Kidney epithelial cell (primary cell): Measurements from ENCODE around the gene STOML2. TPM values are rescaled to one million over a fixed set of nuclear protein-coding genes. Genes with fewer than 3 reads are reported as not detected.
A peak's percentile ranks its signal among the peaks of the same experiment; 100 is the strongest.

Experiments used
- DNase-seq: peaks from one replicate; pipeline ENCODE4 v3.0.0-alpha.2; 2010; ENCODE audit warnings: low read depth
- H3K27me3 ChIP-seq: 2 replicates; pipeline ENCODE4 v1.6.0; 2011; ENCODE audit warnings: low read length; ENCODE audit not compliant: control insufficient read depth, insufficient read depth
- H3K36me3 ChIP-seq: 2 replicates; pipeline ENCODE4 v1.5.1; 2011; ENCODE audit warnings: low read length; ENCODE audit not compliant: control insufficient read depth, insufficient read depth
- H3K4me3 ChIP-seq: 2 replicates; pipeline ENCODE4 v1.5.1; 2011; ENCODE audit warnings: low read depth, mild to moderate bottlenecking, control low read depth, low read length
- CTCF ChIP-seq: IDR thresholded peaks from 2 replicates; pipeline ENCODE4 v1.5.1; 2011; ENCODE audit warnings: mild to moderate bottlenecking, moderate library complexity, low read length, control low read depth, inconsistent platforms; ENCODE audit not compliant: insufficient read depth, poor library complexity, severe bottlenecking
- total RNA-seq: library from RNA; depleted of rRNA; stranded (reverse); fragments of >200 nt; gene quantifications from 2 replicates; pipeline ENCODE4 v1.2.3, GENCODE V29; 2015

Gene STOML2
- total RNA-seq, 1 donor from 2014 or later, result 264 TPM

GRCh38 chr9:35054185-35054835 lies 48.6 kb downstream of the STOML2 start:
- TF ChIP-seq CTCF, result no peak
- Histone ChIP-seq H3K27me3 (no peaks in the 10 kb centered on the region), H3K4me3 (no peak overlapping the region), H3K36me3 (peaks cover 3% of the 10 kb centered on the region)
- DNase-seq, result no peak

GRCh38 chr9:35051069-35051967 lies 51.6 kb downstream of the STOML2 start:
- Histone ChIP-seq H3K4me3 (no peak overlapping the region), H3K36me3 (peaks cover 1% of the 10 kb centered on the region), H3K27me3 (no peaks in the 10 kb centered on the region)
- peak; percentile 62 for TF ChIP-seq CTCF
- DNase-seq, result no peak

Other genes with a start within 250 kb of the STOML2 start
- 0.07 and 0.58 TPM in 2 replicates for gene PHF24, start 144.8 kb downstream of the STOML2 start, total RNA-seq
- 24.8 and 25.5 TPM in 2 replicates for gene DNAJB5, start 113.4 kb downstream of the STOML2 start, total RNA-seq
- 246 and 250 TPM in 2 replicates for gene VCP, start 30.5 kb downstream of the STOML2 start, total RNA-seq
- gene FANCG, start 23.2 kb downstream of the STOML2 start, total RNA-seq, result 16.7 and 22.3 TPM in 2 replicates
- gene PIGO, start 6.5 kb downstream of the STOML2 start, total RNA-seq, result 21.1 and 27.8 TPM in 2 replicates
- gene ATOSB, start 12.7 kb upstream of the STOML2 start, total RNA-seq, result 37.1 and 41.6 TPM in 2 replicates
- 30.0 and 30.1 TPM in 2 replicates for gene UNC13B, start 58.9 kb upstream of the STOML2 start, total RNA-seq